ENCODE data around the gene NFX1. TPM values are rescaled to one million over a fixed set of nuclear protein-coding genes. Genes with fewer than 3 reads are reported as not detected.

The NFX1 gene
- 10 to 100 TPM; 20.3 to 46.9 (median 36.4) TPM for total RNA-seq
- 10 to 100 TPM; 11.3 to 19.9 (median 13.3) TPM for polyA plus RNA-seq
- long read RNA-seq, donor 1, partial matches to known transcripts, result 0 of 1 reads
- long read RNA-seq, donor 1, other reads (novel, unspliced or antisense), result 0 of 1 reads
- long read RNA-seq, donor 2, partial matches to known transcripts, result 0 of 2 reads
- long read RNA-seq, donor 2, other reads (novel, unspliced or antisense), result 0 of 2 reads
- long read RNA-seq, donor 3, partial matches to known transcripts, result 0 of 1 reads
- long read RNA-seq, donor 3, other reads (novel, unspliced or antisense), result 0 of 1 reads
- long read RNA-seq, donor 4, result 0 reads
- long read RNA-seq, donor 5, full-length matches to known transcripts, result 2 of 10 reads
- long read RNA-seq, donor 5, partial matches to known transcripts, result 8 of 10 reads
- long read RNA-seq, donor 5, other reads (novel, unspliced or antisense), result 0 of 10 reads
- long read RNA-seq, donor 6, full-length matches to known transcripts, result 2 of 2 reads
- long read RNA-seq, donor 6, partial matches to known transcripts, result 0 of 2 reads
- long read RNA-seq, donor 6, other reads (novel, unspliced or antisense), result 0 of 2 reads
- long read RNA-seq, donor 7, full-length matches to known transcripts, result 1 of 1 reads
- long read RNA-seq, donor 7, partial matches to known transcripts, result 0 of 1 reads
- long read RNA-seq, donor 7, other reads (novel, unspliced or antisense), result 0 of 1 reads
- long read RNA-seq, donor 8, partial matches to known transcripts, result 0 of 1 reads
- long read RNA-seq, donor 8, other reads (novel, unspliced or antisense), result 0 of 1 reads
- long read RNA-seq, donor 9, partial matches to known transcripts, result 5 of 5 reads
- long read RNA-seq, donor 9, other reads (novel, unspliced or antisense), result 0 of 5 reads
- long read RNA-seq, donor 10, partial matches to known transcripts, result 0 of 2 reads
- long read RNA-seq, donor 10, other reads (novel, unspliced or antisense), result 0 of 2 reads

DNA sequence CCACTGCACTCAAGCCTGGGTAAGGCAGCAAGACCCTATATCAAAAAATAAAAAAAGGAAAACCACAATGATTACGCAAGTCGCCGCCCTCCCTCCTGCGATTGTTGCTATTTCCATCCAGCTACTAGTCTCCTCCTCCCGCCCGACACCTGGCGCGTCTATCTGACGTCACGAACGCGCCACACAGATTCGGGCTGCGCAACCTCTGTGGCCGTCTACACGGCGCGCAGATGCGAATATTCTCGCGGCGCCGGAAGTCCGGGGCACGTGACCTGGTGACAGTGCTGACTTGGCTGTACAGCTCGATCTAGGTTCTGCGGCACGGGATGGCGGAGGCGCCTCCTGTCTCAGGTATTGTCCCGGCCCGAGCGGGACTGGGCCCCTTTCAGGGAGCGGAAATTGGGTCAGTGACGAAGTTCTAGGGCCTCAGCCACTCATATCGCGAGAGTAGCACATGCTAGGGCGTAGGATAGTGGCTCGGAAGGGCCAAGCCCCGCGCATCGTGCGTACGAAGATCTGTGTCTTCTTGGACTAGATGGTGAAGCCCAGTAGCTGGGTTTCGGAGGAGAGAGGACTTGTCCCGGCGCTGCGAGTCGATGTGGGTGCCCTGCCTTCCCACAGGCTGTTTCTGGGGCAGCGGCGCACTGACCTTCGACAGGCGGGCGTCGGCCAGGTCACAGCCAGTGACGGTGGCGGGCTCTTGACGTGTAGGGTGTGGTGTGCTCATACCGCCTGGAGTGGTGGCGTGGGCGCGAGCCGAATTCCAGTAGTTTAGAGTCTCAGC, at the start of gene NFX1:
Gene NFX1, plus strand, starts transcription at position 270 of the 784 bp plus-strand sequence. Its CDS starts 57 bp downstream, at position 327.
- DNase-seq, result peak; percentile 99 to 100
- Histone ChIP-seq H3K27ac (peak within 1 kb of the TSS; percentile 93 to 99 (median 98)), H3K36me3 (peaks cover 6 to 41% (median 33%) of the 10 kb centered on the region in 4 donors), H3K9me3 (no peaks in the 10 kb centered on the region), H3K4me3 (peak within 1 kb of the TSS; percentile 61 to 84 (median 76)), H3K27me3 (no peaks in the 10 kb centered on the region), H3K4me1 (peaks cover 27 to 75% (median 62%) of the 10 kb centered on the region in 4 donors)
- TF ChIP-seq CTCF (IDR thresholded peaks at IDR 0.05) (peak in 1 of 7 experiments; percentile 9), POLR2AphosphoS5 (IDR thresholded peaks at IDR 0.05) (peak; percentile 98 to 100 (median 99)), EP300 (IDR thresholded peaks at IDR 0.05) (peak; percentile 3), POLR2A (IDR thresholded peaks at IDR 0.05) (peak in 2 of 4 donors; percentile 91 to 95)
- intact Hi-C loops (cut with DNase I; ENCODE audit: low total_unique reads), result no loop called here
- 0% methylated on average over 27 to 63 of the region's 63 CpGs for WGBS, 5 donors

GRCh38 chr9:33241298-33241697, 49.0 kb upstream of the NFX1 start:
- Histone ChIP-seq H3K4me1 (peaks cover 0 to 10% (median 7%) of the 10 kb centered on the region in 4 donors), H3K27me3 (peaks cover 0 to under 1% (median 0%) of the 10 kb centered on the region in 3 donors), H3K9me3 (no peaks in the 10 kb centered on the region), H3K27ac (no peak overlapping the region), H3K36me3 (no peaks in the 10 kb centered on the region), H3K4me3 (no peak overlapping the region)
- intact Hi-C loops (cut with DNase I; ENCODE audit: low total_unique reads), result no loop called here
- no peak for TF ChIP-seq CTCF (IDR thresholded peaks at IDR 0.05)
- TF ChIP-seq EP300 (IDR thresholded peaks at IDR 0.05), result no peak
- TF ChIP-seq POLR2A (IDR thresholded peaks at IDR 0.05), result no peak
- TF ChIP-seq POLR2AphosphoS5 (IDR thresholded peaks at IDR 0.05), result no peak
- no peak for DNase-seq
- 64 to 73% (median 67%) methylated on average over 5 of the region's 5 CpGs for WGBS, 5 donors

DNA sequence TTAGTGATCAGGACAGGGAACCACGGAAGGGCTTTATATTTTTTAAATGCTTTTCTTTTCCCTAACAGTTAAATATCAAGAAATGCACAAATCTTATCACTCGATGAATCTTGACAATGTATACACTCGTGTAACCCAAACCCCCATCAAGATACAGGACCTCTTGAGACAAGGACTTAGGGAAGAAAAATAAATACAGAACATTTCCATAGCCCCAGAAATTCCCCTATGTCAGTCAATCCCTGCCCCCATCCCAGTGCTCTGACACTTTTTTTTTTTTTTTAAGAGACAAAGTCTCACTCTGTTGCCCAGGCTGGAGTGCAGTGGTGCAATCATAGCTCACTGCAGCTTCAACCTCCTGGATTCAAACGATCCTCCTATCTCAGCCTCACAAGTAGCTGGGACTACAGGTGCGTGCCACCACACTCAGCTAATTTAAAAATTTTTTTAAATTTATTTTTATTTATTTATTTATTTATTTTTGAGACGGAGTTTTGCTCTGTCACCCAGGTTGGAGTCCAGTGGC, 47.6 kb upstream of the NFX1 start:
- 78 to 86% (median 81%) methylated on average over 6 of the region's 6 CpGs for WGBS, 5 donors
- no peak for DNase-seq

More for the DNA sequence above, 47.6 kb upstream of the NFX1 start:
- Histone ChIP-seq H3K27ac (no peak overlapping the region), H3K27me3 (no peaks in the 10 kb centered on the region), H3K4me1 (peaks cover 0 to 10% (median 7%) of the 10 kb centered on the region in 4 donors), H3K36me3 (no peaks in the 10 kb centered on the region), H3K4me3 (no peak overlapping the region), H3K9me3 (no peaks in the 10 kb centered on the region)
- no peak for TF ChIP-seq CTCF (IDR thresholded peaks at IDR 0.05)
- TF ChIP-seq POLR2A (IDR thresholded peaks at IDR 0.05), result no peak
- TF ChIP-seq POLR2AphosphoS5 (IDR thresholded peaks at IDR 0.05), result no peak
- no peak for TF ChIP-seq EP300 (IDR thresholded peaks at IDR 0.05)
- intact Hi-C loops (cut with DNase I; ENCODE audit: low total_unique reads), result no loop called here

Measured in stomach (tissue), 19 donors.